ENCODE results near the gene STX10. TPM values are rescaled to one million over a fixed set of nuclear protein-coding genes. Genes with fewer than 3 reads are reported as not detected.

STX10 gene
- total and polyA plus RNA-seq, 9 of the 15 experiments (the other 6 are each of a cell fraction or from before 2014, with no cell fraction given): 0.51 to 66.3 (median 31.0) TPM

DNA sequence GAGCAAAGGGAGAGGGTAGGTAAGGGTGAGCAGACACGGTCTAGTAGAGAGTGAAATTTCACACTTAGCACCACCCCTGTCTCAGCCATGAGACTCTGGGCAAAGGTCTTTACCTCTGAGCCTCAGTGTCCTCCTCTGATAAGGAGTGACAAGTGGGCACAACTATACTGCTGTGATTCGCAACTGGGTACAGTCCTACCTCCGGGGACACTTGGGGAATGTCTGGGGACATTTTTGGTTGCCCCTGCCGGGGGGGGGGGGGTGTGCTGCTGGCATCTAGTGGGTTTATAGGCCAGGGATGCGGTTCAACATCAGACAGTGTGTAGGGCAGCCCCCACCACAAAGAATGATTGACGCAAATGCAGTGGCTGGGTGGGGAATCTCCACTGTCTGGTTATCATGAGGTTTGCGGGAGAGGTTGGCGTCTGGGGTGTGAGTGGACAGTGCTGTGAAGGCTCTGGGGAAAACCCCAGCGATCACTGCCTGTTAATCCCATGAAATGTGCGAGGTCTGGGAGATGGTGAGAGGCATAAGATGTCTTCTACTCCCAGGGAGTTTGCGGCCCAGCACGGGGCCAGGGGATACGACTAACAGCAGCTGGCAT lies 27.8 kb downstream of the STX10 start:
- H3K27ac ChIP-seq (ENCODE audit: extremely low read depth, low read depth, low read length): no peak overlapping the region; the same call in 2 of the 3 replicates
- intact Hi-C loops (cut with micrococcal nuclease): no loop called here
- peaks cover 21 to 52% of the 10 kb centered on the region in 2 experiments; a peak in 4 of 5 replicates for H3K4me1 ChIP-seq (replicated peaks in 1 of 2; ENCODE audit: control insufficient read depth in 2 of 2, insufficient read depth in 2 of 2, low read length in 2 of 2)
- DNase-seq (ENCODE audit: extremely low read depth in 1 of 4, low spot score in 3 of 4) (no peak), FAIRE-seq (no peak), ATAC-seq (no peak)
- no peaks in the 10 kb centered on the region for H3K27me3 ChIP-seq (ENCODE audit: control insufficient read depth in 2 of 2, insufficient read depth in 2 of 2, low read length in 2 of 2)
- peaks cover 12% of the 10 kb centered on the region for H3K9me1 ChIP-seq (ENCODE audit: control insufficient read depth, insufficient read depth, low read length)
- H3K9ac ChIP-seq (ENCODE audit: insufficient read depth in 1 of 2, low read depth in 2 of 2, low read length in 2 of 2): peak overlapping the region; percentile 15 to 71; a peak in 2 of 4 replicates
- no peak overlapping the region for H2AFZ ChIP-seq (ENCODE audit: low read depth, low read length)
- H3K4me2 ChIP-seq (ENCODE audit: insufficient read depth, low read length): no peak overlapping the region
- H3K36me3 ChIP-seq (ENCODE audit: control insufficient read depth, insufficient read depth, low read length): peaks cover 73% of the 10 kb centered on the region
- no peaks in the 10 kb centered on the region for H3K9me3 ChIP-seq (replicated peaks; ENCODE audit: control insufficient read depth, insufficient read depth, low read depth, low read length)
- peaks cover 94% of the 10 kb centered on the region for H3K79me2 ChIP-seq (ENCODE audit: control insufficient read depth, insufficient read depth, low read length)
- WGBS (ENCODE audit: insufficient coverage, low coverage, missing lambda C conversion rate): 77% methylated on average over 12 of the region's 13 CpGs
- no peak overlapping the region for H3K4me3 ChIP-seq
- ChIA-PET CTCF (ENCODE audit: low intra/inter-chr PET ratio) (no interaction called here), POLR2A (interaction anchor here (1.7 kb wide), 1 partner anchor 30 kb away, joined by 4 read pairs; no protein-coding TSS in a partner anchor)
- in situ Hi-C loops (cut with MboI): no loop called here
- BruUV-seq (replicated peaks): no TSS peak
- H4K20me1 ChIP-seq (replicated peaks; ENCODE audit: control insufficient read depth, insufficient read depth, low read length): peaks cover 62% of the 10 kb centered on the region
- TF ChIP-seq ZNF551 (CRISPR knock-in tag; IDR thresholded peaks at IDR 0.05) (no peak), ZNF282 (CRISPR knock-in tag; IDR thresholded peaks at IDR 0.05) (no peak), YBX1 (IDR thresholded peaks at IDR 0.05) (no peak), CBX8 (IDR thresholded peaks at IDR 0.05; ENCODE audit: borderline replicate concordance, extremely low read depth, low read depth, low read length, poor library complexity, severe bottlenecking) (no peak), MECOM (CRISPR knock-in tag; IDR thresholded peaks at IDR 0.05) (no peak), CTCF (IDR thresholded peaks at IDR 0.05 in 2 of 3, conservative IDR thresholded peaks at IDR 0.05 in 1 of 3; ENCODE audit: insufficient read depth in 2 of 3, low read depth in 1 of 3, low read length in 3 of 3) (no peak), NUFIP1 (IDR thresholded peaks at IDR 0.05; ENCODE audit: partially characterized antibody) (no peak), EWSR1 (IDR thresholded peaks at IDR 0.05; ENCODE audit: borderline replicate concordance, low read depth, partially characterized antibody) (no peak), ZNF79 (CRISPR knock-in tag; IDR thresholded peaks at IDR 0.05; ENCODE audit: low read depth) (no peak), ZBTB26 (CRISPR knock-in tag; IDR thresholded peaks at IDR 0.05) (no peak), MEF2D (tag; conservative IDR thresholded peaks at IDR 0.05; ENCODE audit: low read depth) (no peak)

All from K562 (cell line).